ENCODE measurements around the gene BCKDK.
"Not testable (repeated sequence)": the region's sequence is repeated elsewhere in the genome, so short reads cannot be mapped to it uniquely, and the experiment has no call there.

BCKDK gene

GRCh38 chr16:31099860-31100638 lies 8.1 kb upstream of the BCKDK start:
- no peak for ATAC-seq

DNA sequence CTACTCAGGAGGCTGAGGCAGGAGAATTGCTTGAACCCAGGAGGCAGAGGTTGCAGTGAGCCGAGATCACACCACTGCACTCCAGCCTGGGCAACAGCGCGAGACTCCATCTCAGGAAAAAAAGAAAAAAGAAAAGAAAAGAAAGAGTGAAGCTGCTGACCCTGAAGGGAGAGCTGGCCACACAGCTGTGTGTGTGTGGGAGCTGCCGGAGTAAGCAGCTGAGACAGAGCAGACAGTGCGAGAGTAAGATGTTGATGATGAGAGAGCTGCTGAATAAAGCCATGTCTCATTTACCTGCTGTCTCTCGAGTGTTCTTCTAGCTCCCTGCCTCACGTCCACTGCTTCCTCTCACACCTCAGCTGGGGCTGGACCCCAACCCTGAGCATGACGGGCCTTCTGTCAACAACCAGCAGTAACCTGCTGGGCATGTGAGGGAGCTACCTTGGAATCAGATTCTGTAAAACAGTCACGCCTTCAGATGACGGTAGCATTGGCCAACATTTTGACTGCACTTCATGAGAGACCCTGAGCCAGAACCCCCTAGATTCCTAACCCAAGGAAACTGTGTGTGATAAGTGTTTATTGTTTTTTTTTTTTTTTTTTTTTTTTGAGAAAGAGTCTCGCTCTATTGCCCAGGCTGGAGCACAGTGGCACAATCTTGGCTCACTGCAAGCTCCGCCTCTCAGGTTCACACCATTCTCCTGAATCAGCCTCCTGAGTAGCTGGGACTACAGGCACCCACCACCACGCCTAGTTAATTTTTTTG lies 7.1 kb upstream of the BCKDK start:
- ATAC-seq, DNase-seq: not testable (repeated sequence)

More at GRCh38 chr16:31099860-31100638, 8.1 kb upstream of the BCKDK start:
- DNase-seq, result no peak

DNA sequence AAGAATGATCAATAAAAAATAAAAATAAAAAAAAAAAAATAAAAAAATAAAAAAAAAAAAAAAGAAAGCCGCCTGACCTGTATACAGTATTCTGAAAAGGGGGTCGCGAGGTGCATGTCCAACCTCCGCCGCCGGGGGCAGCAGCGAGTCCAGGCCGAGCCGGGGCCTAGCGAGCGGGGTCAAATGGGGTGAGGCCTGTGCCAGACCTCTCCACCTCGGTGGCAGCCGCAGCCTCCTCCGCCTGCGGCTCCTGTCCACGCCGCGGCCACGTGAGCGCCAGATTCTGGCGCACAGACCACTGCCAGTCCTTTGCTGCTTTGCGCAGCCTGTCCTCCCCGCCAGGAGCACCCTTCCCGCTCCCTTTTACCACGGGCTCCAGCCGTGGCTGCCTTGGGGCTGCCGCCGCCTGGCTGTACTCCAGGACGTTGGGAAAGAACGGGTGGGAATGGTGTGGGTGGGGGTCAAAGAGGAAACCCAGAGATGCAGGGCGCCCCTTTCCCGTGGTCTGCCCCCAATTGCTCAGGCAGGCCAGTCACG lies 2.4 kb upstream of the BCKDK start:
- DNase-seq (peak; percentile 95), ATAC-seq (peak; percentile 63)

DNA sequence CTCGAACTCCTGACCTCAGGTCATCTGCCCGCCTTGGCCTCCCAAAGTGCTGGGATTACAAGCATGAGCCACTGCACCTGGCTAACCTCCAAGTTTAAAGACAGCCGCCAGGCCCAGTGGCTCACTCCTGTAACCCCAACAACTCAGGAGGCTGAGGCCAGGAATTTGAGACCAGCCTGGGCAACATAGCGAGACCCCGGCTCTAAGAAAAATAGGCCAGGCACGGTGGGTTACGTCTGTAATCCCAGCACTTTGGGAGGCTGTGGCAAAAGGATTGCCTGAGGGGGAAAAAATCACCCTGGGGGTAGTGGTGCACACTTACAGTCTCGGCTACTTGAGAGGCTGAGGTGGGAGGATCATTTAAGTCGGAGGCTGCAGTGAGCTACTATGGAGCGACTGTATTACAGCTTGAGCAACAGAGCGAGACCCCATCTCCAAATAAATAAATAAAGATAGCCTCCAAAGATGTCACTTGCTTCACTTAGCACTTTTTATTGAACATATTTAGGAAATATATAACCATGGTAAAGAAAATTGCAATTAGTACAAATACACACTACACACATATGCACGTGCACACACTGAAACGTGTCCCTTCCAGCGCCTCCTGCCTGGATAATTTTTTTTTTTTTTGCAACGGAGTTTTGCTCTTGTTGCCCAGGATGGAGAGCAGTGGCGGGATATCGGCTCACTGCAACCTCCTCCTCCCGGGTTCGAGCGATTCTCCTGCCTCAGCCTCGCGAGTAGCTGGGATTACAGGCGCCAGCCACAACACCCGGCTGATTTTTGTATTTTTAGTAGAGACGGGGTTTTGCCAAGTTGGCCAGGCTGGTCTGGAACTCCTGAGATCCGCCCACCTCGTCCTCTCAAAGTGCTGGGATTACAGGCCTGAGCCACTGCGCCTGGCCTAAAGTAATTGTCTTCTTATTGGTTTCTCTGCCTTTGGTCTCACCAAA lies 1.4 kb upstream of the BCKDK start:
- no peak for ATAC-seq

DNA sequence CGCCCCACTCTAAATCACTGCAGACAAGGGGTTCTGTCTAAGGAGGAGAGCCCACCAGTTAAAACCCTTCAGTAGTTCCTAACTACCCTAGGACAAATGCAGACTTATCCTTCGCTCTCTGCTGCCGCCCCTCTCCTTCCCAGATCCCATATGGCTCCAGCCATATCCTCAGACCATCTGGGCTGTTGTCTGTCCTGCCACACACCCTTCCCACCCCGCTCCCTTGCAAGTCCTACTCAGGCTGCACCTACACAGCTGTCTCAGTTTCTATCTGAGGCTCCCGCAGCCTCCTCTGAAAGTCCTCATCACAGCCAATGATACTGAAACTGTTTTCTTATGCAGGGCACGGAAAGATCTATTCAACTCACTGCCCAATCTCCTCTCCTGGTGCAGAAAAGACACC lies 720 bp upstream of the BCKDK start:
- peak; percentile 78 for ATAC-seq
- DNase-seq, result peak; percentile 56

More for the DNA sequence above, 1.4 kb upstream of the BCKDK start:
- DNase-seq, result no peak

GRCh38 chr16:31108794-31109558 lies 790 bp downstream of the BCKDK start:
- ATAC-seq, result no peak
- DNase-seq, result no peak

GRCh38 chr16:31109622-31110021 lies 1.4 kb downstream of the BCKDK start:
- no peak for ATAC-seq
- DNase-seq, result no peak

DNA sequence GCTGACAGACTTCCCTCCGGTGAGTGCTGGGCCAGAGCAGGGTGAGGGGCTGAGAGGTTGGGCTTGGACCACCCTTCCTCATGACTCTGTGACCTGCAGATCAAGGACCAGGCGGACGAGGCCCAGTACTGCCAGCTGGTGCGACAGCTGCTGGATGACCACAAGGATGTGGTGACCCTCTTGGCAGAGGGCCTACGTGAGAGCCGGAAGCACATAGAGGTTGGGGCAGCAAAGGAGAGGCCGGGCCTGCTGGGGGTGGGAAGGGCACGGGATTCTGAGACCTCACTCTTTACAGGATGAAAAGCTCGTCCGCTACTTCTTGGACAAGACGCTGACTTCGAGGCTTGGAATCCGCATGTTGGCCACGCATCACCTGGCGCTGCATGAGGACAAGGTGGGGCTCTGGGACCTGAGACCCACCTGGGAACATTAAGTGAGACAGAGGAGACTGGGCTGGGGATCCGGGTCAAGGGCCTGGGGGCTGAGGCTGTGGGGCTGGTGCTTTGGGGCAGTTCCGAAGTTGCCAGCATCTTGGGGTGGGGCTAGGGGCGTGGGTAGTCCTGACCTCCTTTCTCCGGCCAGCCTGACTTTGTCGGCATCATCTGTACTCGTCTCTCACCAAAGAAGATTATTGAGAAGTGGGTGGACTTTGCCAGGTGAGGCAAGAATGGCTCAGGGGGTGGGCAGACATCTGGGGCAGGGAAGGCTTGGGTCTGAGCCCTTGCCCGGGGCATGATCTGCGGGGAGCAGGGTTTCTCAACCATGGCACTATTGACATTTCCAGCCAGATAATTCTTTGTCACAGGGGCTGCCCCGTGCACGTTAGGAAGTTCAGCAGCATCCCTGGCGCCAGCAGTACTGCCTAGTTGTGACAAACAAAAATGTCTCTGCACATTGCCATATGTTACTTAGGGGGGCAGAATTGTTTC lies 2.2 kb downstream of the BCKDK start:
- DNase-seq (no peak), ATAC-seq (no peak)

DNA sequence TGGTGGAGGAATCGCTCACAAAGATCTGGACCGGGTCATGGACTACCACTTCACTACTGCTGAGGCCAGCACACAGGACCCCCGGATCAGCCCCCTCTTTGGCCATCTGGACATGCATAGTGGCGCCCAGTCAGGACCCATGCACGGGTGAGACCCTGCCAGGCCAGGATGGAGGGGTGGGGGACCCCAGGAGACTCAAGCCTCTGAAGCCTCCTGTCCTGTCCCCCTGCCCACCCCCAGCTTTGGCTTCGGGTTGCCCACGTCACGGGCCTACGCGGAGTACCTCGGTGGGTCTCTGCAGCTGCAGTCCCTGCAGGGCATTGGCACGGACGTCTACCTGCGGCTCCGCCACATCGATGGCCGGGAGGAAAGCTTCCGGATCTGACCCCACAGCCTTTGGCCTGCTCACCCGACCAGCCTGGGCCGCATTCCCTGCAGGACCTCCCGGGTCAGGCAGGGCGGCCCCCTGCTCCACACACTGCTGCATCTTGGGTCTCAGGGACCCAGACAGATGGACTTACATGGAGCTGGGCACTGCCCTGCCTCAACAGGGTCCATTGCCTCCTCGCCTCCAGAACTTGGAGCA lies 3.8 kb downstream of the BCKDK start:
- no peak for DNase-seq
- ATAC-seq, result no peak

- DNase-seq, result no peak
- no peak for ATAC-seq
Measured at GRCh38 chr16:31112711-31113110, 4.5 kb downstream of the BCKDK start.

GRCh38 chr16:31113121-31114120 lies 5.2 kb downstream of the BCKDK start:
- ATAC-seq, result no peak
- no peak for DNase-seq

GRCh38 chr16:31114468-31114867 lies 6.3 kb downstream of the BCKDK start:
- ATAC-seq (no peak), DNase-seq (no peak)

- peak; percentile 94 for ATAC-seq
- DNase-seq, result peak; percentile 98
Measured at GRCh38 chr16:31117384-31118222, 9.4 kb downstream of the BCKDK start, which contains the start of gene KAT8. TSS of gene KAT8 (plus strand) at chr16:31117664. CDS start at chr16:31117682, 18 bp downstream.

DNA sequence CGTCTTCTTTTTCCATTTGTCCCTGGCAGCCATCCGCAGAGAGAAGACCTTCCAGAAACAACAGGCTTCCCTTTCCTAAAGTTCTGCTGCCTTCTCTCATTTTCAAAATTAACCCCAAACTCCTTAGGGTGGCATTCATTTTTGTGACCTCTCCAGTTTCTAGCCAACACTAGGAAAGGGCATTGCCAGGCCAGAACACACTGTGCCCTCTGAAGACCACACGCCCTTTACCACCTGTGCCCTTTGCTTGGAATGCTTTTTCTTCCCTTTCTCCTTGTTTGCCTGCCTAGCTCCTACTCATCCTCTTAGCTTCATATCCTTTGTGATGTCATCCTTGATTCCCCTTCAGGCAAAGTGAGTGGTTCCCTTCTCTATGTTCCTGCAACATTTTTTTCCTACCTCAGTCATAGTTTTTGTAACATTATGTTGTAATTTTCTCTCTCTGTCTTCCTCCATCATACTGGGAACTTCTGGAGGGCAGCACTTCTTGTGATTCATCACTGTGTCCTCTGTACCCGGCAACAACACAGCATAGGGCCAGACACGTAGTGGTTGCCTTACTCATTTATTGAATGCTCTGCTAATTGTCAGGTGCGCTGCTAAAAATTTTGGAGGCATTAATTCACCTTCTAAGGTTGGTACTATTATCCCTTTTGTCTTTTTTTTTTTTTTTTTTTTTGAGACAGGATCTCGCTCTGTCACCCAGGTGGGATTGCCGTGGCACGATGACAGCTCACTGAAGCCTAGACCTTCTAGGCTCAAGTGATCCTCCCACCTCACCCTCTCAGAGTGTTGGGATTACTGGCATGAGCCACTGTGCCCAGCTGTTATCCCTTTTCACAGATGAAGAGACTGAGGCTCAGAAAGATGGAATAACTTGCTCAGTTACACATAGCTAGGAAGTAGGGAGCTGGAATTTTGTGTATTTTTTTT lies 10.3 kb downstream of the BCKDK start:
- ATAC-seq (no peak), DNase-seq (no peak)

DNA sequence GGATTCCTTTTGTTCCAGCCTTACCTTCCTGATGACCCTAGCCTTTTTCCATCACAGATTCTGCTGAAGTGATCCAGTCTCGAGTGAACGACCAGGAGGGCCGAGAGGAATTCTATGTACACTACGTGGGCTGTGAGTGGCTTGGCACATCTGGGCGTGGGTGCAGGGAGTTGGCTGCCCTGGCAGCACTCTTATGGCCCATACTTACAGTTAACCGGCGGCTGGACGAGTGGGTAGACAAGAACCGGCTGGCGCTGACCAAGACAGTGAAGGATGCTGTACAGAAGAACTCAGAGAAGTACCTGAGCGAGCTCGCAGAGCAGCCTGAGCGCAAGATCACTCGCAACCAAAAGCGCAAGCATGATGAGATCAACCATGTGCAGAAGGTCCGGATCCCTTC lies 11.9 kb downstream of the BCKDK start:
- no peak for ATAC-seq
- no peak for DNase-seq

- DNase-seq (no peak), ATAC-seq (no peak)
Measured at GRCh38 chr16:31125844-31126243, 17.7 kb downstream of the BCKDK start.
